22Rv1 (cell line): ENCODE measurements around the gene MROH7.

Experiments used
- ZFX ChIP-seq: fragments of 450-650 bp; IDR thresholded peaks from 2 replicates; pipeline ENCODE4 v1.6.1; 2017; ENCODE audit warnings: antibody characterized with exemption, borderline replicate concordance
- TF ChIP-seq, protein P1 (sequence below): fragments of 450-650 bp; IDR thresholded peaks from 2 replicates; pipeline ENCODE4 v1.5.1; 2017; ENCODE audit warnings: mild to moderate bottlenecking

DNA sequence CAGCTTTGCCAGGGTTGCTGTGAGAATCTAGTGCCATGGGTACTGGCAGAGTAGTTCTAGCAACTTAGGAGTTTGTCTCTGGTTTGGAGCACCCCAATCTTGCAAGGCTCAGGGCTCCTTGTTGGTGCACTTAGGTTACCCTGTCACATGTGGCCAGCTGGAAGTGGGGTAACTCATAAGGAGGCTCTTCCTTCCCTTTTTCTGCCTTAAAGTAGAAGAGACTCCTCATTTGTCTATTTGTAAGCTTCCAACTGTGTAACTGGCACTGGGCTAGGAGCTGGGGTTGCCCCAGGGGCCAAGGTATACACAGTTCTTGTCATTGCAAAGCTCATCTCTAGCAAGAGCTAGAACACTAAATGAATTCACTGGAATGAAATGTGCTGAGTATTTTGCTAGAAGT lies 10.6 kb downstream of the MROH7 start:
- TF ChIP-seq, protein P1, sequence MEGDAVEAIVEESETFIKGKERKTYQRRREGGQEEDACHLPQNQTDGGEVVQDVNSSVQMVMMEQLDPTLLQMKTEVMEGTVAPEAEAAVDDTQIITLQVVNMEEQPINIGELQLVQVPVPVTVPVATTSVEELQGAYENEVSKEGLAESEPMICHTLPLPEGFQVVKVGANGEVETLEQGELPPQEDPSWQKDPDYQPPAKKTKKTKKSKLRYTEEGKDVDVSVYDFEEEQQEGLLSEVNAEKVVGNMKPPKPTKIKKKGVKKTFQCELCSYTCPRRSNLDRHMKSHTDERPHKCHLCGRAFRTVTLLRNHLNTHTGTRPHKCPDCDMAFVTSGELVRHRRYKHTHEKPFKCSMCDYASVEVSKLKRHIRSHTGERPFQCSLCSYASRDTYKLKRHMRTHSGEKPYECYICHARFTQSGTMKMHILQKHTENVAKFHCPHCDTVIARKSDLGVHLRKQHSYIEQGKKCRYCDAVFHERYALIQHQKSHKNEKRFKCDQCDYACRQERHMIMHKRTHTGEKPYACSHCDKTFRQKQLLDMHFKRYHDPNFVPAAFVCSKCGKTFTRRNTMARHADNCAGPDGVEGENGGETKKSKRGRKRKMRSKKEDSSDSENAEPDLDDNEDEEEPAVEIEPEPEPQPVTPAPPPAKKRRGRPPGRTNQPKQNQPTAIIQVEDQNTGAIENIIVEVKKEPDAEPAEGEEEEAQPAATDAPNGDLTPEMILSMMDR = no peak
- no peak for TF ChIP-seq ZFX
